Measurements from ENCODE around the gene XIST.
"Not testable (repeated sequence)": the region's sequence is repeated elsewhere in the genome, so short reads cannot be mapped to it uniquely, and the experiment has no call there.

The XIST gene

GRCh38 chrX:73852467-73852866 is at the start of gene XIST:
TSS of gene XIST (minus strand) at chrX:73852714.
- DNase-seq (ENCODE audit: low spot score), result no peak

GRCh38 chrX:73898315-73898714 is 45.8 kb upstream of the XIST start:
- DNase-seq (ENCODE audit: low spot score), result not testable (repeated sequence)

- not testable (repeated sequence) for DNase-seq (ENCODE audit: low spot score)
Measured at GRCh38 chrX:73892515-73893090, 40.1 kb upstream of the XIST start.

DNA sequence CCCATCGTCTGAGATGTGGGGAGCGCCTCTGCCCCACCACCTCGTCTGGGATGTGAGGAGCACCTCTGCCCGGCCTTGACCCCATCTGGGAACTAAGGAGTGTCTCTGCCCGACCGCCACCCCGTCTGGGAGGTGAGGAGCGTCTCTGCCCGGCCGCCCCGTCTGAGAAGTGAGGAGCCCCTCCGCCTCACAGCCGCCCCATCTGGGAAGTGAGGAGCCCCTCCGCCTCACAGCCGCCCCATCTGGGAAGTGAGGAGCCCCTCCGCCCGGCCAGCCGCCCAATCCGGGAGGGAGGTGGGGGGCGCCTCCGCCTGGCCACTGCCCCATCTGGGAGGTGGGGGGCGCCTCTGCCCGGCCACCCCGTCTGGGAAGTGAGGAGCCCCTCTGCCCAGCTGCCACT is 29.7 kb upstream of the XIST start:
- not testable (repeated sequence) for DNase-seq (ENCODE audit: low spot score)

- no peak for DNase-seq (ENCODE audit: low spot score)
Measured at GRCh38 chrX:73877687-73878086, 25.2 kb upstream of the XIST start.

DNA sequence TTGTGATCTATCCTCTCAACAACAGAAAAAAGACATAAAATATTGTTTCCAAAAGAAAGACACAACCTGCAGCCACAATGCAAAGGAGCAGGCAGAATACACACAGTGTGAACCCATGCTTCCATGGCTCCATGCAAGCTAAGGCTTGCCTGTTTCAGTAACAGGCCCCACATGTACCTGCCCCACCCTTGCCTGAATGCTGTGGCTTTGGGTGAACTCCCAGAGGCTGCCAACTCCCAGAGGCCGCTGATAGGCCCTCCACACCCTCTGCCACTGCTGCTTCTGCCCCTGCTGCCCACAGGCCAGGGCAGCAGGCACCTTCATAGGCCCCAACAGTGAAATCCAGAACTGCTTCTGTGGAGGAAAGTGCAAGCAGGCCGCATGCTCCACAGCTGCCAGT is 24.4 kb upstream of the XIST start:
- no peak for DNase-seq (ENCODE audit: low spot score)

- no peak for DNase-seq (ENCODE audit: low spot score)
Measured at GRCh38 chrX:73868916-73869315, 16.4 kb upstream of the XIST start.

GRCh38 chrX:73867144-73867543 is 14.6 kb upstream of the XIST start:
- DNase-seq (ENCODE audit: low spot score), result no peak

DNA sequence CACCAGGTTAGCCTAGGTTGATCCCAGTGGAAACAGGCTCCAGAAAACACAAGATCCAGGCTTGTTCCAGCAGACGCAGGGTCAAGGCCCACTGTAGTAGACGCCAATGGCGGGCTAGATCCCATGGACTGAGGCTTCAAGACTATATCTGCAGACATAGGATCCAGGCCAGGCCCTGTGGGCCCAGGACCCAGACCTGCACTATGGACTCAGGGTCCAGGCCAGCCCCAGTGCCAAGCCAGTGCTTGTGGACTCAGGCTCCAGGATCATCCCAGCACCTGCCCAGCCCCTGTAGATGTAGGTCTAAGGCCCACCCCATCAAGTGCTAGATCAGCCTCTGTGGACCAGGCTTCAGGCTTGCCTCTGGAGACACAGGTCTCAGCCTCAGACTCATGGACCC is 11.3 kb upstream of the XIST start:
- no peak for DNase-seq (ENCODE audit: low spot score)

DNA sequence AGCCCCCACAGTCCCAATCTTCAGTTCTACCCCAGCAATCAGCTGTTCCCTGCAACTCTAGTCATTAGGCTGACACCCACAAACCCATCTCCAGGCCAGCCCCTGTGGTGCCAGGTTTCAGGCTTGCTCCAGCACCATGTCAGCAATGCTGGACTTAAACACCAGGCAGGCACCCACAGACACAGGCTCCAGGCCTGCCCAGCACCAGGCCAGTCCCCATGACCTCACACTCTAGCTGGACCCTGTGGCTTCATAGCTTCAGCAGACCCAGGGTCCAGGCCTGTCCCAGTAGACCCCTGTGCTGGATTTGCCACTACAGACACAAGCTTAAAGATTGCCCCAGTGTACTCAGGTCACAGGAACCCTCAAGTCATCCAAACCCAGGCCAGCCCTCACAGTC is 10.8 kb upstream of the XIST start:
- DNase-seq (ENCODE audit: low spot score), result no peak

DNA sequence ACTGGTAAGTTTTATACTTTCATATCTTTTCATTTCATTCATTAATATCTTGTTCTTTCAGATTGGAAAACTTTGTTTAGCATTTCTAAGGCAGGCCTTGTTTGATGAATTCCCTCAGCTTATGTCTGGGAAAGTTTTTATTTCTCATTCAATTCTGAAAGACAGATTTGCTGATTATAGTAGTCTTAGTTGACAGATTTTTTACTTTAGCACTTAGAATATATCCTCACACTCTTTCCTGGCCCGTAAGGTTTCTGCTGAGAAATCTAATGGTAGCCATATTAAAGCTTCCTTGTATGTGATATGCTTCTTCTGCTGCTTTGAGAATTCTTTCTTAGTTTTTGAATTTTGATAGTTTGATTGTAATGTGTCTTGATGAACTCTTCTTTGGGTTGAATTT is 7.1 kb upstream of the XIST start:
- no peak for DNase-seq (ENCODE audit: low spot score)

DNA sequence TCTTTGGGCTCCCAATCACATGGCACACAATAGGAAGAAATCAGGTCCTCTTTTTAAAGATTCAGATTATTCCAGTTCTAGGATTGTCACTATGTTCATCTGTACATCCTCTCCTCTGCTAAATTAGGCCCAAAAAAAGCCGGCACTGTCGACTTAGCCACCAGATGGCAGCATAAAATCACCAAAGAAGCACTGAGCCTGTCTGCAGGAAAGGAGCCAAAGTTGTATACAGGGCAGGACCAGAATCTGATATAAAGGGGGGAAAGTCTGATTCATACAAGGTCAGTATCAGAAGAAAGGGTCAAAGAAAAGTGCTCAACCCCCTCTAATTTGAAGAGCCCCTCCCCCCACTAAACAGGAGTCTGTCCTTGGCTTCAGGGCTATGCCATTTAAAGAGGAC is 3.0 kb upstream of the XIST start:
- DNase-seq (ENCODE audit: low spot score), result peak; percentile 50

GRCh38 chrX:73852022-73852421 is 492 bp downstream of the XIST start:
- DNase-seq (ENCODE audit: low spot score), result no peak

GRCh38 chrX:73851014-73852009 is 1.2 kb downstream of the XIST start:
- DNase-seq (ENCODE audit: low spot score), result no peak

GRCh38 chrX:73850124-73851013 is 2.1 kb downstream of the XIST start:
- DNase-seq (ENCODE audit: low spot score), result no peak

- DNase-seq (ENCODE audit: low spot score), result no peak
Measured at GRCh38 chrX:73849073-73849472, 3.4 kb downstream of the XIST start.

DNA sequence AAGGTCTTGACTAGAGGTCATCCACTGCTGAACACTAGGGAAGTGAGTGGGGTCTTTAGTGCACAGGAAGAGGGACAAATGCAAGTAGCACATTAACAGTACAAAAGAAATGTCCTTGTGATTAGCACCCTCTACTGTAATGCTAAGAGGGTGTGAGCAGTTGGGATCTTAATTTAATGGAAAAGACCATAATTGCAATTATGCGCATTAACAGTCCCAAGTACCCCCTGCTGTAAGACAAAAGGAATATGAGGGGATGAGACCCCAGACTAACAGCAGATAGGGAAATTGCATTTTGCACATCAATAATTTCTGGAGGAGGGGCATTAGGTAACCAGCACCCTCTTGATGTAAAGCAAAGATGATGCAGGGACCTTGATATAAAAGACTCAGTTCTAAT is 4.5 kb downstream of the XIST start:
- no peak for DNase-seq (ENCODE audit: low spot score)

GRCh38 chrX:73847100-73847499 is 5.4 kb downstream of the XIST start:
- no peak for DNase-seq (ENCODE audit: low spot score)

DNA sequence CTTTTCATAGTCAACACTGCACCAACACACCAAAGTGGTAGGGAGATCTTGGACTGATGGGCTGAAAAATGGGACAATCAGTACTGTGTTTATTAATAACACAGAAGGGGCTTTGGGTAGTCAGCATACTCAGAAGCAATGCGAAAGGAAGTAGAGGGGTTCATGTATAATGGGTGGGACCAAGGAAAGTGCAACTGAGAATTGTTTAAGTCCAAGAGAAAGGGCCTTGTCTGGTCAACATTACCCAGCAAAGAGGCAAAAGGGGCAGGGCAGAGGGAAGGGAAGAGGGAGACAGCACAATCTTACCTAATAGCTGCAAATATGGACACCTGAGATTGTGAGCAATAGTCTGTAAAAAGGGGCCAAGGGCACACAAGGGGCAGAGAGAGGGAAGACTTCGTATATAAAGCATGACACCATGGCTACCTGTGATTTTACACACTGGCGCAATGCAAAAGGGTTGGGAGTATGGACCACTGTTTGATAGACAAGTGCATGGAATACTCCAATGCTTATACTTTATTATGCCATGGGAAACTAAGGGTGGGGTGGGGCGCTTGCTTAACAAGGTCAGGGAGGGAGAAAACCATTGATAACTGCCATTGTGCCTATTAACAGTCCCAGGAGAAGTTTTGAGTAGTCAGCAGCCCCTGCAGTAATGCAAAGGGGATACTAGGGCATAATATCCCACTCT is 9.8 kb downstream of the XIST start:
- no peak for DNase-seq (ENCODE audit: low spot score)

DNA sequence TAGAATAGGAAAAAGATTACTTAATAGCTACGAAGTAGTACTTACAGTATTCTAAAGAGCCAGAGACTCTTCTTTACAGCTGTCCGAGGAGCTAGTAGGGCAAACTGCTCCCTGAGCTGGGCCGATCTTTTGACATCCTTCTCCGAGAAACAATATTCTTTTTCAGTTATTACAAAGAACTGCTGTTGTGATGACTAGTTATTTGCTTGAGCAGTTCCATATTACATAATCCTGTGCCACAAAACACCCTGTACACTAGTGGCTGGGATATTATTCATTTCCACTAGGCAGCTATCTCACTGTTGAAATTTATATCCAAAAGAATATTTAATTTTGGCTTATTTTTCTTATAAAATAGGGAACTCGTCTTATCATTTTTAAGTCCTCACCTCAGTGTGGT is 11.2 kb downstream of the XIST start:
- DNase-seq (ENCODE audit: low spot score), result no peak

GRCh38 chrX:73840120-73840924 is 12.2 kb downstream of the XIST start:
- DNase-seq (ENCODE audit: low spot score), result no peak
